ENCODE measurements around the gene GIMAP2.

- TF ChIP-seq CTCF (IDR thresholded peaks at IDR 0.05) (no peak), POLR2A (IDR thresholded peaks at IDR 0.05) (no peak), POLR2AphosphoS5 (IDR thresholded peaks at IDR 0.05) (no peak), EP300 (IDR thresholded peaks at IDR 0.05) (no peak)
These were observed 19.1 kb upstream of the GIMAP2 start for GRCh38 chr7:150666412-150666811.
